ENCODE data around the gene WDR90. TPM values are rescaled to one million over a fixed set of nuclear protein-coding genes. Genes with fewer than 3 reads are reported as not detected.

The WDR90 gene
- total RNA-seq, 1 donor from 2014 or later = 102 TPM

DNA sequence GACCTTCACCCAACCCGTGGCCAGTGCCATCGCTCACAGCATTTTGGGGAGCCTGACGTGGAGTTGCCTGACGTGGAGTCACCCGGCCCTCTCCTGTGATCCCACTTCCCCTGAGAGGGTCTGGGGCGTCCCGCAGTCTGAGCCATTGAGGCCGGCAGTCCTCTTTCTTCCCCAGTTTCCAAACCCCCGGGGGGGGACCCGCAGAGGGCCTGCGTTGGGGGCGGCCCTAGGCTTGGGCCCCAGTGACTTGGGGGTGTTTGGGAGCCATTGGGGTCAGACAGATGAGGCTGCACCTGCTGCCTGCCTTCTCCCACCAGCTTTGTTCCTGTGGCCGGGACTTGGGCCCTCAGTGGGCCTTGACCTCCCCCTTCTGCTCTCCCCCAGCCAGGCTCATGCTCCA is 20.5 kb downstream of the WDR90 start:
- Mint-ChIP-seq H3K9me3 (no peaks in the 10 kb centered on the region), H3K36me3 (no peaks in the 10 kb centered on the region), H3K4me3 (peak overlapping the region; percentile 60), H3K27me3 (no peaks in the 10 kb centered on the region), H3K27ac (no peak overlapping the region), H3K4me1 (ENCODE audit: unreplicated experiment) (peaks cover 4% of the 10 kb centered on the region)
- DNase-seq (ENCODE audit: extremely low spot score, unreplicated experiment) = no peak
- TF ChIP-seq, protein P1, sequence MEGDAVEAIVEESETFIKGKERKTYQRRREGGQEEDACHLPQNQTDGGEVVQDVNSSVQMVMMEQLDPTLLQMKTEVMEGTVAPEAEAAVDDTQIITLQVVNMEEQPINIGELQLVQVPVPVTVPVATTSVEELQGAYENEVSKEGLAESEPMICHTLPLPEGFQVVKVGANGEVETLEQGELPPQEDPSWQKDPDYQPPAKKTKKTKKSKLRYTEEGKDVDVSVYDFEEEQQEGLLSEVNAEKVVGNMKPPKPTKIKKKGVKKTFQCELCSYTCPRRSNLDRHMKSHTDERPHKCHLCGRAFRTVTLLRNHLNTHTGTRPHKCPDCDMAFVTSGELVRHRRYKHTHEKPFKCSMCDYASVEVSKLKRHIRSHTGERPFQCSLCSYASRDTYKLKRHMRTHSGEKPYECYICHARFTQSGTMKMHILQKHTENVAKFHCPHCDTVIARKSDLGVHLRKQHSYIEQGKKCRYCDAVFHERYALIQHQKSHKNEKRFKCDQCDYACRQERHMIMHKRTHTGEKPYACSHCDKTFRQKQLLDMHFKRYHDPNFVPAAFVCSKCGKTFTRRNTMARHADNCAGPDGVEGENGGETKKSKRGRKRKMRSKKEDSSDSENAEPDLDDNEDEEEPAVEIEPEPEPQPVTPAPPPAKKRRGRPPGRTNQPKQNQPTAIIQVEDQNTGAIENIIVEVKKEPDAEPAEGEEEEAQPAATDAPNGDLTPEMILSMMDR (conservative IDR thresholded peaks at IDR 0.05) = no peak

DNA sequence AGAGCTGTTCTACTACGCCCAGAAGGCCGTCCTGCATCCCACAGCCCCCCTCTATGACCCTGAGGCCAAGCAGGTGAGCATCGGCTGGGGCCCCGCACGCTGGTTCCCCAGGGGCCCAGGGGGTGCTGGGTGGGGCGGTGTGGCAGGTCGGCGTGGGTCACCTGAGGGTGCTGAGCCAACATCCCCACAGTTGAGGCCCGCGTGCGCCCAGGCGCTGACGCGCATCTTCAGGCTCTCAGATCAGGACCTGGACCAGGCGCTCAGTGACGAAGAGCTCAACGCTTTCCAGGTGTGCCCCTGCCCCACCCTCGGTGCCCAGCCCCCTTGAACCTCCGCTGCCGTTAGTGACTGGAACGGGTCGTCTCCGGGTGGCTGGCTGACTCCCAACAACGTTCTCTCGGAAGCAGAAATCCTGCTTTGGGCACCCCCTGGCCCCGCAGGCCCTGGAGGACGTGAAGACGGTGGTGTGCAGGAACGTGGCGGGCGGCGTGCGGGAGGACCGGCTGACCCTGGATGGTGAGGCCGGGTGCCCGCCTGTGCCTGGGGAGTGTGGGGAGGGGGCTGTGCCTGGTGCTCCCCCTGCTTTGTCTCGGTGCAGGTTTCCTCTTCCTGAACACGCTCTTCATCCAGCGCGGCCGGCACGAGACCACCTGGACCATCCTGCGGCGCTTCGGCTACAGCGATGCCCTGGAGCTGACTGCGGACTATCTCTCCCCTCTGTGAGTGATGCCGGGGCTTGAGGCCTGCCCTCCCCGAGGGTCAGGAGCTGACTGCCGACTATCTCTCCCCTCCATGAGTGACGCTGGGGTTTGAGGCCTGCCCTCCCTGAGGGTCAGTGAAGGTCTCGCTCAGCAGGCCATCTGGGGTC is 21.6 kb downstream of the WDR90 start:
- peaks cover 4% of the 10 kb centered on the region for H3K4me1 Mint-ChIP-seq (ENCODE audit: unreplicated experiment)
- TF ChIP-seq, protein P1 (conservative IDR thresholded peaks at IDR 0.05) = no peak
- H3K27me3 Mint-ChIP-seq = peaks cover 5% of the 10 kb centered on the region
- H3K9me3 Mint-ChIP-seq = no peaks in the 10 kb centered on the region
- H3K36me3 Mint-ChIP-seq = no peaks in the 10 kb centered on the region
- H3K4me3 Mint-ChIP-seq = peak overlapping the region; percentile 5
- no peak for DNase-seq (ENCODE audit: extremely low spot score, unreplicated experiment)
- no peak overlapping the region for H3K27ac Mint-ChIP-seq

DNA sequence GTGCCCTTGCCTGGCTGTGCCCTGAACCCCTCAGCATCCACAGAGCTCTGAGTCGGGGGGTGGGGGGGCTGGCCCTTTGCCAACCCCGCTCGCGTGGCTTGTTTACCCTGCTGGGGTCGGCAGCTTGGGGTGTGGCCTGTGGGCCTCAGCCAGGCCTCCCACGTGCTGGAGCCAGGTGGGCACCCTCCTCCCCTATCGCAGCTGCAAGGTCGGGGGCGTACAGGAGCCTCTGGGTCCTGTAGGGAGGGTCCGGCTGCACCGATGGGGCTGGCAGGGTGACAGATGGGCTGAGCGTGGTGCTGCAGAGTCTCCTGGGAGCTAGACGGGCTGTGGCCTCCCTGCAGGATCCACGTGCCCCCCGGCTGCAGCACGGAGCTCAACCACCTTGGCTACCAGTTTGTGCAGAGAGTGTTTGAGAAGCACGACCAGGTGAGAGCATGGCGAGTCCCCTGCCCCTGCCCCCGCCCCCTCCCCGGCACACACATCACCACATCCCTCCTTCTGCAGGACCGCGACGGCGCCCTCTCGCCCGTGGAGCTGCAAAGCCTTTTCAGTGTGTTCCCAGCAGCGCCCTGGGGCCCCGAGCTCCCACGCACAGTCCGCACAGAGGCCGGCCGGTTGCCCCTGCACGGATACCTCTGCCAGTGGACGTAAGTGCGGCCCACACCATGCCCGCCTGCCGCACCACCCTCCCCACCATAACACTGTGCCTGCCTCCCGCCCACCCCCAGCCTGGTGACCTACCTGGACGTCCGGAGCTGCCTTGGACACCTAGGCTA is 22.4 kb downstream of the WDR90 start:
- TF ChIP-seq, protein P1 (conservative IDR thresholded peaks at IDR 0.05) = no peak
- Mint-ChIP-seq H3K4me1 (ENCODE audit: unreplicated experiment) (peaks cover 4% of the 10 kb centered on the region), H3K27me3 (peaks cover 5% of the 10 kb centered on the region), H3K4me3 (no peak overlapping the region), H3K27ac (no peak overlapping the region), H3K36me3 (no peaks in the 10 kb centered on the region), H3K9me3 (no peaks in the 10 kb centered on the region)
- no peak for DNase-seq (ENCODE audit: extremely low spot score, unreplicated experiment)

DNA sequence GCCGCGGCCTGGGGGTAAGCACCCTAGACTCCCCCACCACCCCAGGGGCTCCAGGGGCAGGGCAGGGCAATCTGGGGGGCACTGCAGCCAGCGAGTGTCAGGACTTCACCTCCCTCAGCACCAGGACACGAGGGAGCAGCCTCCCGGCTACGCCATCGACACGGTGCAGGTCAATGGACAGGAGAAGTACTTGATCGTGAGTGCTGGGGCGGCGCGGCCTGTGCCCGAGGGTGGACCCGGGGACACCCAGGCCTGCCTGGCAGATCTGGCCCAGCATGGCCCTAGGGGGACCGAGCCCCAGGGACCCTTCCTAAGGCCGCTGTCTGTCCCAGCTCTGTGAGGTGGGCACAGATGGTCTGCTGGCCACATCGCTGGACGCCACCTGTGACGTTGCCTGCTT is 23.2 kb downstream of the WDR90 start:
- Mint-ChIP-seq H3K4me1 (ENCODE audit: unreplicated experiment) (peaks cover 4% of the 10 kb centered on the region), H3K27me3 (peaks cover 5% of the 10 kb centered on the region), H3K36me3 (no peaks in the 10 kb centered on the region), H3K4me3 (no peak overlapping the region), H3K27ac (no peak overlapping the region), H3K9me3 (no peaks in the 10 kb centered on the region)
- TF ChIP-seq, protein P1 (conservative IDR thresholded peaks at IDR 0.05) = no peak
- DNase-seq (ENCODE audit: extremely low spot score, unreplicated experiment) = no peak

DNA sequence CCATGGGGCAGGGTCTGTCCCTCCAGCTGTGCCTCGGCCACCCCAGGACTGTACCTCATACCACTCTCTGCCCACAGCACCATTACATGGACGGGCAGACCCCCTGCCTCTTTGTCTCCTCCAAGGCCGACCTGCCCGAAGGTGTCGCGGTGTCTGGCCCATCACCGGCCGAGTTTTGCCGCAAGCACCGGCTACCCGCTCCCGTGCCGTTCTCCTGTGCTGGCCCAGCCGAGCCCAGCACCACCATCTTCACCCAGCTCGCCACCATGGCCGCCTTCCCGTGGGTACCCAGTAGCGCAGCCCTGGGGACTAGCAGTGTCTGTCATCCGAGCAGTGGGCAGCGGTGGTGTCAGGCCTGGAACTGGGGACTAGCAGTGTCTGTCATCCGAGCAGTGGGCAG is 23.7 kb downstream of the WDR90 start:
- peaks cover 5% of the 10 kb centered on the region for H3K27me3 Mint-ChIP-seq
- no peaks in the 10 kb centered on the region for H3K4me1 Mint-ChIP-seq (ENCODE audit: unreplicated experiment)
- H3K9me3 Mint-ChIP-seq = no peaks in the 10 kb centered on the region
- DNase-seq (ENCODE audit: extremely low spot score, unreplicated experiment) = no peak
- no peak overlapping the region for H3K27ac Mint-ChIP-seq
- TF ChIP-seq, protein P1 (conservative IDR thresholded peaks at IDR 0.05) = no peak
- H3K4me3 Mint-ChIP-seq = peak overlapping the region; percentile 28
- no peaks in the 10 kb centered on the region for H3K36me3 Mint-ChIP-seq
